Measurements from ENCODE around the gene MMP11.
"Not testable (repeated sequence)": the region's sequence is repeated elsewhere in the genome, so short reads cannot be mapped to it uniquely, and the experiment has no call there.

The MMP11 gene, protein sequence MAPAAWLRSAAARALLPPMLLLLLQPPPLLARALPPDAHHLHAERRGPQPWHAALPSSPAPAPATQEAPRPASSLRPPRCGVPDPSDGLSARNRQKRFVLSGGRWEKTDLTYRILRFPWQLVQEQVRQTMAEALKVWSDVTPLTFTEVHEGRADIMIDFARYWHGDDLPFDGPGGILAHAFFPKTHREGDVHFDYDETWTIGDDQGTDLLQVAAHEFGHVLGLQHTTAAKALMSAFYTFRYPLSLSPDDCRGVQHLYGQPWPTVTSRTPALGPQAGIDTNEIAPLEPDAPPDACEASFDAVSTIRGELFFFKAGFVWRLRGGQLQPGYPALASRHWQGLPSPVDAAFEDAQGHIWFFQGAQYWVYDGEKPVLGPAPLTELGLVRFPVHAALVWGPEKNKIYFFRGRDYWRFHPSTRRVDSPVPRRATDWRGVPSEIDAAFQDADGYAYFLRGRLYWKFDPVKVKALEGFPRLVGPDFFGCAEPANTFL

GRCh38 chr22:23772649-23773473 is at the start of gene MMP11:
Gene MMP11, plus strand, starts transcription at chr22:23772849. Its CDS starts 22 bp downstream, at chr22:23772871.
- DNase-seq (ENCODE audit: low spot score) = peak; percentile 79

GRCh38 chr22:23728108-23728507 is 44.5 kb upstream of the MMP11 start:
- not testable (repeated sequence) for DNase-seq (ENCODE audit: low spot score)

DNA sequence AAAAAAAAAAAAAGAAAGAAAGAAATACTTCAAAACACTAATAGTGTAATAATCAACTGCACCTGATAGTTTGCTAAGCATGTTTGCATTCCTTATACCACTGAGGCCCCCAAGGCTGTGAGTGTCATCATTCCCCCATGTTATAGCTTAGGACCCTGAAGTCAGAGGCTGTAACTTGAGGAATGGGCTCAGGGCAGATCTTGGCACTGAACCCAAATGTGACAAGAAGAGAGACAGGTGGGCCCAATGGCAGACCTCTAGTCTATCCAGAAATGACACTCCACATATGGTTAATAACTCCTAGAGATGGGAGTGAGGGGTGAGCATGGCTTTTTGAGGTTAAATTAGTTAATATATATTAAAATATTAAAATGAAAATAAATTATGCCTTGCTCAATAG is 35.0 kb upstream of the MMP11 start:
- DNase-seq (ENCODE audit: low spot score) = no peak

DNA sequence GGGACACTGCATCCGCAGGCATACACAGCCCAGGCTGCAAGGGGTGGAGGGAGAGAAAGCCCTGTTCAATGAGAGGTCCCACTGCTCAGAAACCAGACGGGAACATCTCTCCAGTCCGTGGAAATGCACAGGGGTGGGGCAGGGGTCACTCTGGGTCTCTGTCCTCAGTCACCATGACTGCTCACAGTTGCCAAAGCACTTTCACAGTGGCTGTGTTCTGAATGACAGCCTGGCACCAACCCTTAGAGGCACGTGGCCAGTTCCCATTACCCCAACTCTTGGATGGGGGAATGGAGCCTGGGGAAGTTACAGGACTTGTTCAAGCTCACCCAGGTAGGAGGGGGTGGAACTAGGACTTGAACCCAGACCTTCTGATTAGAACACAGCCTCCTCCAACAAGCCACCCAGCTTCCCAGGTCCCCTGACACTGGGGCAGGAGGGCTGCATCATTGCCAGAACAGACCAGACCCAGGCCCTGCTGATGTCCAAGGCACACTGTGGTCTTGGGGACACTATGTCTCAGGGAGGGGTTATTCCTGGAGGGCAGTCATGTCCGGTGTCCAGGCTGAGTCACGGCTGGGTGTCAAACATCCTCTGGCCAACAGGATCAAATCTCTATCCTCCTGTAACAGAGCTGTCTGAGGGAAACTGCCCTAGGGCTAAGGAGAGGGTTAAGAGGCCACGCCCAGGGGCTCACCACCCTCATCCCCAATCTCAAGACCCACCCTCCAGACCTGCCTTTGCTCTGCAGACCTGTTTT is 30.0 kb upstream of the MMP11 start:
- no peak for DNase-seq (ENCODE audit: low spot score)

DNA sequence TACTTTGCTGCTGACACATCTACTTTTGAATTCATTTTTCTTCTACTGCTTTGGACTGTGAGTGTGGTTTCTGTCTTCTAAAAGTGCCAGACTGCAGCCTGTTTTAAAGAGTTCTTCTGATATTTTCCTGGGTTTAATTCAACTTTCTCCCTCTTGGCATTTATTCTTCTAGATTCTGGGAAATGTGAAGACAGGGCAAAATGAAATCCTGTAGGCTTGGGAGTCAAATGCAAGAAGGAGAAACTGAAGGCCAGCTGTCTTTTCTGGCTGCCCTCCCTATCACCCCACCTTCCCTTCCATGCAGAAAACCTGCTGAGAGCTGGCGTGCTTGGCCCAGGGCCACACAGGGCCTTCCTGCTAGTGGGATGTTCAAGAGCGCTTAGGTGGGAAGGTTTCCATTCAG is 29.3 kb upstream of the MMP11 start:
- DNase-seq (ENCODE audit: low spot score) = no peak

DNA sequence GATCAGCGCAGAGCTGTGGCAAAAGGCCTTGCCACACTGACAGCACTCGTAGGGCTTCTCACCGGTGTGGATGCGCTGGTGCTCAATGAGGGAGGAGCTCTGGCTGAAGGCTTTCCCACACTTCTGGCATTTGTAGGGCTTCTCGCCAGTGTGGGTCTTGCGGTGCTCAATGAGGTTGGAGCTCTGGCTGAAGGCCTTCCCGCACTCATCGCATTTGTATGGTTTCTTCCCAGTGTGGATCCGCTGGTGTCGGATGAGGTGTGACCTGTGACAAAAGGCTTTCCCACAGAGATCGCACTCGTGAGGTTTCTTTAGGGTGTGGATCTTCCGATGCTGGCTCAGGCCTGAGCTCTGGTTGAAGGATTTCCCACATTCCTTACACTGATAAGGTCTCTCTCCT is 28.6 kb upstream of the MMP11 start:
- no peak for DNase-seq (ENCODE audit: low spot score)

- DNase-seq (ENCODE audit: low spot score) = no peak
Observed at GRCh38 chr22:23744485-23744884, 28.2 kb upstream of the MMP11 start.

DNA sequence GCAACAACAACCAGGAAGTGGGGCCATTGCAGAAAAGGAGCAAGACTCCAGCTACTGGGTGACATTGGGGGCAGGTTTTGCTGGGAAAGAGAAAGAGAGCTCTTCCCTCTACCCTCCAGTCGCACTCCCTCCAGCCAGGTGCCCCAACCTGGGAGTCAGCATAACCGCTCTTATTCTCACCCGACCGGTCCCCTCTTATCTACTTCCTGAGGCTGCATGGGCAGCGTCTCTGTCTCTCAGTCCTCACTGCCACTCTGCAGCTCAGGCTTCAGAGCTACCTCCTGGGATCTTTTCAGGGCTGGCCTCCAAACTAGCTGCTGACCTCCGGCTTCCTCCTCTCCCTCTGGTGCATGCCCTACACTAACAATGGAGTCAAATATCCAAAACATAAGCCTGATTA is 26.9 kb upstream of the MMP11 start:
- no peak for DNase-seq (ENCODE audit: low spot score)

DNA sequence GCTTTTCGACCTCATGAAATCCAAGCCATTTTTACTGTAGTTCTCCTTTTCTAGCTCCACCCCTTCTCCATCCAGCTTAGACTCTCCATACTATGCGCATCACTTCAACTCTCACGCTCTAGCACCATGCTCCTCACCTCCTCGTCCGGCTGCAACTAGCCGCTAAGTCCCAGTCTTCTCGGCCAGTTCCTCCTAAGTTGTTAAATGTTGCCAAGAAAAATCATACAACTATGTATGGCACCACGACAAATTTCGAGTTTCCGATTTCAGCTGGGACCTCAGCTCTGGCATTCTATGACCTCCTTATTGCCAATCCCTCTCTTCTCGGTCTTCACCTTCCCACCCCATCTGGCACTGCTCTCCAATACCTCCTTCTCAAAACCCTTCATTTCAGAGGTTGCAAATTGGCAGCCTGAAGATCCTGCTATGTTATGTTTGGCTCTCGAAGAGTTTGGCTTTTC is 22.8 kb upstream of the MMP11 start:
- DNase-seq (ENCODE audit: low spot score) = no peak

DNA sequence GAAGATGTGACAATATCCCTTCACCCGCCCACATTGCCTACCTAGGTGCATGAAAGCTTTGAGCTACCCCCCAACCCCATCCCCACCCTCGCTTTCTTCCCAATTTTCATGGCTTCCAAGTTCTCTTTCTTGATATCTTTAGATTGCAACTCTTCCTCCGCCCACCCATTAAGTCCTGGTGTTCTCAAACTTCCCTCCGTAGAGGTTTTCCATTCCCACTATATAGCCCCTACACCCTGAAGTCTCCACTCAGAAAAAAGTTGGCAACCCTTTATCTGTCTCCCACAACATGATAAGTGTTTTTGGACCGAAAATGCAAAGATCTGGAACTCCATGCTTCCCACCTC is 22.3 kb upstream of the MMP11 start:
- DNase-seq (ENCODE audit: low spot score) = no peak

DNA sequence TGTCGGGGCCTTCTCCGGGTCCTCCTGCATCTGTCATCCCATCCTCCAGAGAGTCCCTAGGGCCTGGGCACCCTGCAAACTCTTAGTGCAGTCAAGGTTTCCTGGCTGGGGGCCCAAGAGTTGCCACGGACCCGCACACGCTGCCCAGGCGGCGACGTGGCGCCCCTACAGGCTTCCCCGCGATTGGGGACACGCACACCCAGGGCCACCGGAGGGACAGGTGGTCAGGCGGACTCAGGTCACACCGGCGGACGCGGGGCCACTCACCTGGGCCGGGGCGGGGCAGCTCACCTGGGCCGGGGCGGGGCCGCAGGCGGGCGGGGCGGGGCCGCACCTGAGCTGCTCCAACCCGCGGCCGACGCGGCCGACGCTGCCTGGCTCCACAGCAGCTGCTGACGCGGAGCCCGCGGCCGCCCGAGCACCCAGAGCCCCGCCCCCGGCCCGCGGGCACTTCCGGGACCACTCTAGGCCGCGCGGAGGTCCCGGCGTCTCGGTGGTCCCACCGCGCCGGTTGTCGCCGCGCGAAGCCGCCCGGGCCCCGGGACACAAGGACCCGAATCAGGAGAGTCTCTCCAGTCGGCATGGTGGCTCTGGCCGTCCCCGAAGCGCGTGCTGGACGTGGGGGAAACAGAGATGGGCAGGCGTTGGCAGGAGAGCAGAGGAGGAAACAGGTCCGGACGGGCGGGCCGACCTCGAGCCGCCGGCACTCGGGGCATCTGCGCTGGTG is 21.8 kb upstream of the MMP11 start, which contains the start of gene ZNF70:
ZNF70 (minus strand) TSS at position 399 of the 727 bp plus-strand sequence. CDS start 5,972 bp downstream, outside the sequence.
- peak; percentile 85 for DNase-seq (ENCODE audit: low spot score)

DNA sequence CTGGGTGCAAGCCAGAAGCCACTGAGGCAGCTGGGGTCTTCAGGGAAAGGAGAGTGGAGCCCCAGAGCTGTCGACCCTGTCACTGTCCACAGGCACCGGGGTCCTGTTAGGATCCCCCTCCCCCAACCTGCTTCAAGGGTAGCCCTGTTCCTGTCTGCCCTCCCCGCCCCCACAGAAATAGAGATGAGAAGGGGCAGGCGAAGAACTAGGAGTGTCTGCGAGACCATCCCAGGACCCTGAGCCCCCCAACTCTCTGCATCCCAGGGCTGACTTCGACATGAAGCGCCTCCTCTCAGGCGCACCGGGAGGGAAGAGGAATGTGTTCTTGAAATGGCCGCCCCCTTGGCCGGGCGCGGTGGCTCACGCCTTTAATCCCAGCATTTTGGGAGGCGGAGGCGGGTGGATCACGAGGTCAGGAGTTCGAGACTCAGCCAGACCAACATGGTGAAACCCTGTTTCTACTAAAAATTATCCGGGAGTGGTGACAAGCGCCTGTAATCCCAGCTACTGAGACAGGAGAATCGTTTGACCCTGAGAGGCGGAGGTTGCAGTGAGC is 21.1 kb upstream of the MMP11 start:
- no peak for DNase-seq (ENCODE audit: low spot score)

DNA sequence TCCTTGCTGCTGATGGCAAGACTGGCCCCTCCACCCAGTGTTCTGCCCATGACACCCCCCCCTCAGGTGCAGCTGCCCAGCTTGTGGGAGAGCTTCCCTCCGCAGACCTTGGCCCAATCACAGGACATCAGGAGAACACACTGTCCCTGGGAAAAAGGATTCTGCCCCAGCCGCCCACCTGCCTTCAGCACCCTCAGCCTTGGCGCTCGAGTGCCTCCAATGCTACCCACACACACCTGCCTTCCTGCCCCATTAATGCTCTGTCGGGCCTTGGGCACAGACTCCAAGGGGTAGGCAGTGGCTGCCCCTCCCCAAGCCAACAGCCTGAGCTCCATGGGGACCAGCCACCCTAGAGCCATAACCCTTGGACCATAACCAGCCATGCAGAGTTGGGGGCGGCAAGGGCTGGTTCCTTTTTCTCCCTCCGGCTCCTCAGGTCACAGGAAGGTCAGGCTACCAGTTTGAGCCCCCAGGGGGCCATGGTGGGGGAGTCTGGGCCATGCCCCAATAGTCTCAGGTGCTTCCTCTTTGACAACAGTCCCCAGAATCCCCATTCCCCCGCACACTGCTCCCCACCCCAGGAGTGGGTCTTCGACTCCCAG is 20.5 kb upstream of the MMP11 start:
- DNase-seq (ENCODE audit: low spot score) = no peak

DNA sequence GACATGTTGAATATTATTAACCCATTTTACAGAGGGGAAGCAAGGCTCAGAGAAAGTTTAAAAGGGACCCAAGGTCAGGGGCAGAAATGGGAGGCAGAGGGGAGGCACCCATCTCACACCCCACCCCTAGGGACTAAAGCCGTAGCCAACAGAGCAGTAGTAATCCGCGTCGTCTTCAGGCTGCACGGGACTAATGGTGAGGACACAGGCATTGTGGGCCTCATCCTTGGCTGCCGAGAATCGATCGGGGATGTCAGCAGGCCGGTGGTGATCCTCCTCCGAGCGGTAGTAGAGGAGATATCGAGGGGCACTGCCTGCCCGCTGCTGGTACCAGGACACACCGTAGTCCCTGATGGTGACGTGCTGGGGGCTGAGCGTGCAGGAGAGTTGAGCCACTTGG is 19.9 kb upstream of the MMP11 start:
- DNase-seq (ENCODE audit: low spot score) = no peak

GRCh38 chr22:23753385-23753784 is 19.3 kb upstream of the MMP11 start:
- DNase-seq (ENCODE audit: low spot score) = no peak

GRCh38 chr22:23754220-23754919 is 18.3 kb upstream of the MMP11 start, which contains the start of gene VPREB3:
Gene VPREB3, minus strand, starts transcription at chr22:23754425. Its CDS starts 62 bp downstream, at chr22:23754363.
- DNase-seq (ENCODE audit: low spot score) = no peak

DNA sequence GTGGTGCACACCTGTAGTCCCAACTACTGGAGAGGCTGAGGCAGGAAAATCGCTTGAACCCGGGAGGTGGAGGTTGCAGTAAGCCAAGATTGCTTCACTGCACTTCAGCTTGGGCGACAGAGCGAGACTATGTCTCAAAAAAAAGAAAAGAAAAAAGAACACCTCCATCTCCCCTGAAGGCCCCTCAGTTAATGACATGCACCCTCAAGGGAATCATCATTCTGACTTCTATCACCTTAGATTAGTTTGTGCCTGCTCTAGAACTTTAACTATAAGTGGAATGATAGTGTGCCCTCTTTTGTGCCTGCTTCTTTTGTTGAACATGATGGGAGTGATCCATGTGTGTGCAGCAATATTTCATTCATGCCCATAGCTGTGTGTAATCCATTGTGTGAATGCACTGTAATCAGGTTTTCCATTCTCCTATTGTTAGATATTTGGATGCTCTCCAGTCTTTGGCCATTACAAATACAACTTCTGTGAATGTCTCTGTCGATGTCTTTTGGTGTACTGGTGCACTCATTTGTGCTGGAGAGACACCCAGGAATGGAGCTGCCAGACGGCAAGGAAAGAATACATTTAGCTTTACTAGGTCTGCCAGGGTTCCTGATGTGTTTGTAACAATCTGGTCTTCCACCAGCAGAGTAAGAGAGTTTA is 17.5 kb upstream of the MMP11 start:
- no peak for DNase-seq (ENCODE audit: low spot score)

GRCh38 chr22:23755711-23756110 is 16.9 kb upstream of the MMP11 start:
- DNase-seq (ENCODE audit: low spot score) = no peak

- DNase-seq (ENCODE audit: low spot score) = no peak
Observed at GRCh38 chr22:23756891-23757290, 15.8 kb upstream of the MMP11 start.
